ENCODE results near the gene SUN3.
A peak's percentile ranks its signal among the peaks of the same experiment; 100 is the strongest.
"Not testable (repeated sequence)": the region's sequence is repeated elsewhere in the genome, so short reads cannot be mapped to it uniquely, and the experiment has no call there.

SUN3 gene

GRCh38 chr7:48025624-48026023 is 3.3 kb downstream of the SUN3 start:
- no peak for DNase-seq (ENCODE audit: low spot score)

DNA sequence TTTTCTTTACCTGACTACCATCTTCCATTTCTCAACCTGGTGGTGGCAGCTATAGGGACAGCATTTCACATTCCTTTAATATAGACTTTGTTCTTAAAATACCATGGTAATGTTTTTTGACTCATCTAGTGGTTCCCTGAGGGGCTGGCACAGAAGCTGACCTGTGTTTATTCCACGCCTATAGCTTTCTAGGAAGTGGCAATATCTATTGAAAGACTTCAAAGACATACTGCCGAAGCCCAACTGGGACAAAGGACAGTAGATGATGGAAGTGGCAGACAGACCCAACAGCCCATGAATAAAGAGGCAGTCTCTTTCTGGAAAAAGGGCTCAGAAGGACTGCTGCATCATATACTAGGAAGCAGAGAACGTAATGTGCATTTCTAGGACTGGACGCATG is 11.2 kb downstream of the SUN3 start:
- no peak for DNase-seq (ENCODE audit: low spot score)

DNA sequence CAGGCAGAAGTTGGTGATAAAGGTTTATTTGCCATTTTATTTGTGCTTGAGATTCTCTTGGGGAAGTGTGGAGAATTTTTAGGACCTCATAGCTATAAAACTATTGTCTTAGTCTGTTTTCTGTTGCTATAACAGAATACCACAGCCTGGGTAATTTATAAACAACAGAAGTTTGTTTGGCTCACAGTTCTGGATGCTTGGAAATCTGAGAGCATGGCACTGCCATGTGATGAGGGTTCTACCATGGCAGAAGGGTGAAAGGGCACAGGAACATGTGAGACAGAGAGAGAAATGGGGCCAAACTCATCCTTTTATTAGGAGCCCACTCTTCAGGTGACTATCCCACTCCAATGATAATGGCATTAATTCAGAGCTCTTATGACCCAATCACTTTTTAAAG is 12.3 kb downstream of the SUN3 start:
- DNase-seq (ENCODE audit: low spot score) = no peak

DNA sequence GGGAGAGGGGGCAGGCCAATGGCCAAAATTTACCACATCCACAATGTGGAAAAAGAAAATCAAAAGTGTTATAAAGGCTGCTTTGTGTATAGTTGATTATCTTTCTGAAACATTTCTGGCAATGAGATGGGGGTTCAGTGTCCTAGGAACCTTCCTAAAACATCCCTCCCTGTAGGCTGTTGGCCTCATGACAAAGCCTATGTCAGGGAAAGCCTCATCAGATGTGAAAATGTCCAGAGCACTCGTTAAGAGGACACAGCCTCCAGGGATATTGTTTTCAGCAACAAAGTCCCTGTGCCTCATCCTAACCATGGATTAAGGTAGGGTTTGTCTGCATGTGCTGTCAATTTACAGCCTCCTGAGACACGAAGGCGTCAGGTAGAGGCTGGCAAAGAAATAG is 17.0 kb downstream of the SUN3 start:
- DNase-seq (ENCODE audit: low spot score) = no peak

- DNase-seq (ENCODE audit: low spot score) = no peak
Observed at GRCh38 chr7:48011323-48011722, 17.6 kb downstream of the SUN3 start.

DNA sequence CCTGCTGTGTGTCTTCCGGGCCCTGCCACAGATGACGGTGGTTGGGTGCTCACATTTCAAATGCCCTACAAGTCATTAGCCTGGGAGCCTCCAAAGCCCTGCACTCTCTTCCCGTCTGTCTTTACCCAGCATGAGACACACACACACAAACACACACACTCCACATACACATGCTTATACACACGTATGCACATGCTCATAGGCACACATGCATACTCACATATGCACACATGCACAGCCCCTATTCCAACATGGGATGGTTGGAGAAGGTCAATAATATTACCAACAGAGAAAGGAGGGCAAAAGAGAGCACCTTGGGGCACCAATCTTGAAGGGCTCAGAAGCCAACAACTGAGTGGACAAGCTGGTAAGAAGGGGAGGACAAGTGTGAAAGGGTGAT is 19.0 kb downstream of the SUN3 start:
- no peak for DNase-seq (ENCODE audit: low spot score)

GRCh38 chr7:48009257-48009656 is 19.6 kb downstream of the SUN3 start:
- DNase-seq (ENCODE audit: low spot score) = no peak

- no peak for DNase-seq (ENCODE audit: low spot score)
Observed at GRCh38 chr7:48006866-48007265, 22.0 kb downstream of the SUN3 start.

DNA sequence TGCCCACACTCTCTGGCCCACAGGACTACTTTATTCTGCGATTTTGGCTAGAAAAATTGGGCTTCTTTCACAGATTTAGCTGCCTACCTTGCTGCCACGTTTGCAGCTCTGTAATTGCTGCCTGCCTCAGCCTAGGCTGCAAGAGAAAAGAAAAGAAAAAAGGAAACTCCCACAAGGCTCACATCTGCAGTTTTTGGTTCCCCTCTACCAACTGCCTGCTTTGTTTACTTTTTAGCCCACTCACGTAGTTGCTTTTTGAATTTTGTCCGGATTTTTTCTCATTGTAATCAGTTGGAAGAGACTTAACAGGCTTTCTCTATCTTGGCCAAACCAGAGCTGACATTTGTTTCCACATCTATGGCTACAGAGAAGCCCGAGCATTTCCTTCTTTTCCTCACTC is 24.3 kb downstream of the SUN3 start:
- no peak for DNase-seq (ENCODE audit: low spot score)

DNA sequence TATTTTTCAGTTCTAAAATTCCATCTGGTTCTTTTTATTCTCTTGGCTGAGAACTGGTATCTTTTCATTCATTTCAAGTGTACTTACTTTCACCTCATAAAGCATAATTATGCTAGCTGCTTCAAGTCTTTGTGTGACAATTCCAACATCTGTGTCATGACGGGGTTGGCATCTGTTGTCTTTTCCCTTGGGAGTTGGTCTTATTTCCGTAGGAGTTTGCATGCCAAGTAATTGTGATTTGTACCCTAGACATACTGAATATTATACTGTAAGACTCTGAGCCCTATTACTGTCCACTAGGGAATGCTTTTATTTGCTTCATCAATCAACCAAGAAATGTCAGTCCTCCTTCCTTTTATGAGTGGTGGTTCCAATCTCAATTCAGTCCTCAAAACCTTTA is 24.9 kb downstream of the SUN3 start:
- DNase-seq (ENCODE audit: low spot score) = no peak

DNA sequence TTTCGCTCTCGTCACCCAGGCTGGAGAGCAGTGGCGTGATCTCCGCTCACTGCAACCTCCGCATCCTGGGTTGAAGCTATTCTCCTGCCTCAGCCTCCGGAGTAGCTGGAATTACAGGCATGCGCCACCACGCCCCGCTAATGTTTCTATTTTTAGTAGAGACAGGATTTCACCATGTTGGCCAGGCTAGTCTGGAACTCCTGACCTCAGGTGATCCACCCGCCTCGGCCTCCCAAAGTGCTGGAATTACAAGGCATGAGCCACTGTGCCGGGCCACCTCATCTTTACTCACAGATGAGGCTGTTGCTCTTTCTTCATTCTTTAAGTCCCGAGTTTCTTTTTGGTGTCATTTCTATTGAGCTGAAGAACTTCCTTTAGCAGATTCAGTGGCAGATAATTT is 28.7 kb downstream of the SUN3 start:
- DNase-seq (ENCODE audit: low spot score) = not testable (repeated sequence)

DNA sequence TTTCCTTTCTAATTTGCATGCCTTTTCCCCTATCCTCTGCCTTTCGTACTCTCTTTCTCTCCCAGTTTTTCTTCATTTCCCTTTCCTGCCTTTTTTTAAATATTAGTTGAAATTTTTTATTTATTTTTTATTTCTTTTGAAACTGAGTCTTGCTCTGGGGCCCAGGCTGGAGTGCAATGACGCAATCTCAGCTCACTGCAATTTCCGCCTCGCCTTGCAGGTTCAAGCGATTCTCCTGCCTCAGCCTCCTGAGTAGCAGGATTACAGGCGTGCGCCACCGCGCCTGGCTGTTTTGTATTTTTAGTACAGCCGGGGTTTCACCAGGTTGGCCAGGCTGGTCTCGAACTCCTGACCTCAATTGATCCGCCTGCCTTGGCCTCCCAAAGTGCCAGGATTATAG is 29.5 kb downstream of the SUN3 start:
- DNase-seq (ENCODE audit: low spot score) = no peak

GRCh38 chr7:47992446-47992845 is 36.5 kb downstream of the SUN3 start:
- DNase-seq (ENCODE audit: low spot score) = no peak

DNA sequence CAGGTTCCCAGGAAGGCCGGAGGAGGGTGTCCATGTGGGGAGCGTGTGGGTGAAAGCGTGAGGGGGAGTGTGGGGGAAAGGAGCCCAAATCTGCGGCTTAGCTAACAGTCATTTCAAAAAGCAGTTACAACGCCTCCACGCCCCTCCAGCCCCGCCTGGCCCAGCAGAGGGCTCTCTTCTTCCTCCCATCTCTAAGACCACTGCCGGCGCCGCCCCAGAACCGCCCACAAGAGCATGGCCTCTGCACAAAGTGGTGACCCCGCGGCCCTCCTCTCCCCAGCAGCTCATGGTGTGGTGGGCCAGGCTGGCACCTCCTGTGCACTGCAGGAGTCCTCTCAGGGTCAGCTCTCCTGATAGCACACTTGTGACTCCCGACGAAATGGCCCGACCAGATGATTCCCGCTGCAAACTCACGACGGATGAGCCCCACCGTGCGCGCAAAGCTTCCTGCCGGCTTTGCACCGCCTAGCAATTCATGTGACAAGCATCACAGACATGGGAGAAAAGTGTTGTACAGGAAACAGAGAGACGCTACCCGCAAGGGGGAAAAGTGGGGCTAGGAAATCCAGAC is 37.1 kb downstream of the SUN3 start:
- DNase-seq (ENCODE audit: low spot score) = peak; percentile 69

- no peak for DNase-seq (ENCODE audit: low spot score)
Observed at GRCh38 chr7:47991270-47991669, 37.6 kb downstream of the SUN3 start.

- DNase-seq (ENCODE audit: low spot score) = no peak
Observed at GRCh38 chr7:47990592-47990991, 38.3 kb downstream of the SUN3 start.

DNA sequence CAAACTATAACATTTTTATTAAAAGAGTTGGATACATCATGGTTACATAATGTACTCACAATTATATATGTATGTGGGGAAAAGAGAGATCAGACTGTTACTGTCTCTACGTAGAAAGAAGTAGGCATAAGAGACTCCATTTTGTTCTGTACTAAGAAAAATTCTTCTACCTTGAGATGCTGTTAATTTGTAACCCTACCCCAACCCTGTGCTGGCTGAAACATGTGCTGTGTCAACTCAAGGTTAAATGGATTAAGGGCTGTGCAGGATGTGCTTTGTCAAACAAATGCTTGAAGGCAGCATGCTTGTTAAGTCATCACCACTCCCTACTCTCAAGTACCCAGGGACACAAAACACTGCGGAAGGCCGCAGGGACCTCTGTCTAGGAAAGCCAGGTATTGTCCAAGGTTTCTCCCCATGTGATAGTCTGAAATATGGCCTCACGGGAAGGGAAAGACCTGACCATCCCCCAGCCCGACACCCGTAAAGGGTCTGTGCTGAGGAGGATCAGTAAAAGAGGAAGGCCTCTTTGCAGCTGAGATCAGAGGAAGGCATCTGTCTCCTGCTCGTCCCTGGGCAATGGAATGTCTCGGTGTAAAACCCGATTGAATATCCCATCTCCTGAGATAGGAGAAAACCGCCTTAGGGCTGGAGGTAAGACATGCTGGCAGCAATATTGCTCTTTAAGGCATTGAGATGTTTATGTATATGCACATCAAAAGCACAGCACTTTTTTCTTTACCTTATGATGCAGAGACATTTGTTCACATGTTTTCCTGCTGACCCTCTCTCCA is 39.1 kb downstream of the SUN3 start:
- not testable (repeated sequence) for DNase-seq (ENCODE audit: low spot score)

DNA sequence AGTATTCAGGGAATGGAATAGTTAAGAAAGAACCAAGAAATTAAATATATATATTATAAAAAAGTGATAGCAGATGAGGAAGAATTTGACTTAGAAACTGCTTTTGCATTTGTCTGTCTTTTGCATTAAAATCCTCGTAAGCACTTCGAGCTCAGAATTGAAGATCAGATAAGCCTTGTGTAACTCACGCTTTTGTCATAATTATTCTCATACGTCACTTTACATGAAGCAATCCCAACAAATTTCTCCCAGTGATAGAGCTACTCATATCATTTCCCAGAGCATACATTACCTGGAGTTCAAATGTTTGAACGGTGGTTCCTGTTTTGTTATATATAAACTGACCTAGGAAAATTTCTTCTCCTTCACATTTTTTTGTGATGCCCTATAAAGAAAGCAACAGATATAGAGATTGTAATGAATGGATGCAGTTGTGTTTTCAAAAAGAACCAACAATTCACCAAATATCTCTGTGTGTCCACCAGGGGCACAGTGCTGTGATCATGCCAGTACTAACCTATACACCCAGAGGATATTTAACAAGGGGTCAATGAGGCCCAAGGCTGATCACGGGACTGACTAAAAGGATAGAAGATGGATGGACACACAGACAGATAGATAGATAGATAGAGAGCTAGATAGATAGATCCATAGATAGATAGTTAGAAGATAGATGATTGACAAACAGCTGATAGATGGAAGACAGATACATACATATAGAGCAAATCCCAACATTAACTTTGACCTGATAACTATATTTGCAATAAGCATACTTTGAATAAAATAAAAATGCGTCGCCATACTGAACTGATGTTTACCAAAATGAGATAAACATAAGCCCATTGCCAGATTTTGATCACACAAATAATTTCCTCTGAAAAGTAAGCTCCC is 40.2 kb downstream of the SUN3 start:
- DNase-seq (ENCODE audit: low spot score) = no peak

GRCh38 chr7:47982610-47983009 is 46.3 kb downstream of the SUN3 start:
- no peak for DNase-seq (ENCODE audit: low spot score)

DNA sequence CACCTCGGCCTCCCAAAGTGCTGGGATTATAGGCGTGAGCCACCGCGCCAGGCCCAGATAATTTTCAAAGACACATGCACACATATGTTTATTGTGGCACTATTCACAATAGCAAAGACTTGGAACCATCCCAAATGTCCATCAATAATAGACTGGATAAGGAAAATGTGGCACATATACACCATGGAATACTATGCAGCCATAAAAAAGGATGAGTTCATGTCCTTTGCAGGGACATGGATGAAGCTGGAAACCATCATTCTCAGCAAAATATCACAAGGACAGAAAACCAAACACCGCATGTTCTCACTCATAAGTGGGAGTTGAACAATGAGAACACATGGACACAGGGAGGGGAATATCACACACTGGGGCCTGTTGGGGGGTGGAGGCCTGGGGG is 48.3 kb downstream of the SUN3 start:
- not testable (repeated sequence) for DNase-seq (ENCODE audit: low spot score)

DNA sequence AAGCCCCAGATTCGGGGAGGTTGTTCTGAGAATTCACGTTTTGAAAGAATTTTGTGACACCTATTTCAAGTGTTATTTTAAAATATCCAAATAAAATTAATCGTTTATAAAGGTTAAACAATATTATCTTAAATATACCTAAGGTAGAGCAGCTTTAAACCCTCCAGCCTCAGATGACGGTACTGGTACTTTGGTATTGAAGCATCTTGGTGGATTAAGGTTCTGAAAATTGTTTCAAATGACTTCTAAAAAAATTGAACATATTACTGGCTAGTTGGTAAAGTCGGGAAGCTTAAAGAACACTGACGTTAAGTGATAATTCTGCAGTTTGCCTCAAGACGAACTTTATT is 49.1 kb downstream of the SUN3 start:
- no peak for DNase-seq (ENCODE audit: low spot score)

- peak; percentile 93 for DNase-seq (ENCODE audit: low spot score)
Observed at GRCh38 chr7:47979145-47979831, 49.6 kb downstream of the SUN3 start, which contains the start of gene HUS1. Gene HUS1 (minus strand): TSS chr7:47979615. CDS start chr7:47979519, 96 bp downstream.
